Ovary (tissue), 3 donors: ENCODE measurements around the gene SYT17.

Experiments
- POLR2A ChIP-seq: fragments of 450-650 bp; IDR thresholded peaks from one replicate; pipeline ENCODE4 v1.6.1; 2017; ENCODE audit warnings: antibody characterized with exemption, mild to moderate bottlenecking, moderate library complexity
- TF ChIP-seq, protein P1 (sequence below), 3 donors: fragments of 450-650 bp in 2 of 3; fragments of 200-600 bp in 1 of 3; IDR thresholded peaks; one replicate each; pipeline versions ENCODE4 v1.5.1 to v1.8.0; 2016 to 2022; ENCODE audit warnings: antibody characterized with exemption in 3 of 3, mild to moderate bottlenecking in 1 of 3
- donor health status: DM: no; HTN: no; CAD: no.

DNA sequence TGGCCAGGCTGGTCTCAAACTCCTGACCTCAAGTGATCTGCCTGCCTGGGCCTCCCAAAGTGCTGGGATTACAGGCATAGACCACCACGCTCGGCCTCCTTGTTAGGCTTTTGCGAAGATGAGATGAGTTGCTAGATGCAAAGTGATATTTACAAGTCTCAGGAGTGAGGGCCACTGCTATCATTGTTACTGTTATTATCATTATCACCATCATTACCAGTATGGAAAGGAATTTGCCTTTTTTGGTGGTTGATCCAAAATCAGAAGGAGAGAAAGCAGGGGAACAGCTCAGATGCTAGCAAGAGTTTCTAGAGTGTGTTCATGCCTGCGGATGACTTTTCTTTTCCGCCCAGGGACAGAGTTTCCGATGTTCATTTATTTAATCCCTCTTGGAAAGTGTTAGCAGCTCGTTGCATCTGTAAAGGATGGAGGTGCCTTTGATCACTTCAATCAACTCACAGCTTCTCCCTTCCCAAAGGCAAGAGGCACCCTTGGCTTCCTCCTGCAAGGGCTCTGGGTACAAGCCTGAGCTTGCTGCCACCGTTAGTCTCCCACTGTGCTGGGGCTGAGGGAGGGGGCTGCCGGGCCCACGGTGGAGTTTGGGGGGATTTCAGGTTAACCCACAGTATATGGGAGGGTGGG lies 32.7 kb upstream of the SYT17 start:
- no peak for TF ChIP-seq POLR2A
- TF ChIP-seq, protein P1, sequence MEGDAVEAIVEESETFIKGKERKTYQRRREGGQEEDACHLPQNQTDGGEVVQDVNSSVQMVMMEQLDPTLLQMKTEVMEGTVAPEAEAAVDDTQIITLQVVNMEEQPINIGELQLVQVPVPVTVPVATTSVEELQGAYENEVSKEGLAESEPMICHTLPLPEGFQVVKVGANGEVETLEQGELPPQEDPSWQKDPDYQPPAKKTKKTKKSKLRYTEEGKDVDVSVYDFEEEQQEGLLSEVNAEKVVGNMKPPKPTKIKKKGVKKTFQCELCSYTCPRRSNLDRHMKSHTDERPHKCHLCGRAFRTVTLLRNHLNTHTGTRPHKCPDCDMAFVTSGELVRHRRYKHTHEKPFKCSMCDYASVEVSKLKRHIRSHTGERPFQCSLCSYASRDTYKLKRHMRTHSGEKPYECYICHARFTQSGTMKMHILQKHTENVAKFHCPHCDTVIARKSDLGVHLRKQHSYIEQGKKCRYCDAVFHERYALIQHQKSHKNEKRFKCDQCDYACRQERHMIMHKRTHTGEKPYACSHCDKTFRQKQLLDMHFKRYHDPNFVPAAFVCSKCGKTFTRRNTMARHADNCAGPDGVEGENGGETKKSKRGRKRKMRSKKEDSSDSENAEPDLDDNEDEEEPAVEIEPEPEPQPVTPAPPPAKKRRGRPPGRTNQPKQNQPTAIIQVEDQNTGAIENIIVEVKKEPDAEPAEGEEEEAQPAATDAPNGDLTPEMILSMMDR (IDR thresholded peaks at IDR 0.05), result no peak
